H1 (cell line): Measurements from ENCODE around the gene MRGPRE. TPM values are rescaled to one million over a fixed set of nuclear protein-coding genes. Genes with fewer than 3 reads are reported as not detected.

Experiments used
- ASH2L ChIP-seq: fragments of 200-600, 300-600 bp; sonication (generic); IDR thresholded peaks from one replicate; pipeline ENCODE4 v1.7.1; 2017; ENCODE audit warnings: low read length
- BCL11A ChIP-seq, 2 experiments: IDR thresholded peaks; one replicate each; pipeline ENCODE4 v1.6.1; 2011; ENCODE audit warnings: low read depth in 2 of 2, low read length in 2 of 2, mild to moderate bottlenecking in 2 of 2
- CBX5 ChIP-seq: fragments of 300-800, 300-1000 bp; sonication (generic); IDR thresholded peaks from 2 replicates; pipeline ENCODE4 v1.7.1; 2016; ENCODE audit warnings: antibody characterized with exemption, low read length, low read depth
- CEBPB ChIP-seq: IDR thresholded peaks from 2 replicates; pipeline ENCODE4 v1.6.1; 2012; ENCODE audit warnings: low read depth, low read length
- CREB1 ChIP-seq: IDR thresholded peaks from 2 replicates; pipeline ENCODE4 v1.6.1; 2012; ENCODE audit warnings: inconsistent platforms
- CTCF ChIP-seq, 3 experiments: IDR thresholded peaks; 1 replicate in 2 of 3; 2 replicates in 1 of 3; pipeline versions ENCODE4 v1.5.1 to v1.6.1; 2011; ENCODE audit warnings: low read length in 3 of 3, mild to moderate bottlenecking in 3 of 3, inconsistent platforms in 2 of 3, low read depth in 1 of 3, moderate library complexity in 1 of 3; ENCODE audit not compliant: insufficient read depth in 1 of 3; ENCODE audit errors: control extremely low read depth in 1 of 3
- EGR1 ChIP-seq: IDR thresholded peaks from 2 replicates; pipeline ENCODE4 v1.6.1; 2011; ENCODE audit warnings: low read depth, low read length, borderline replicate concordance
- EZH2 ChIP-seq: fragments of 200-600 bp; sonication (generic); IDR thresholded peaks from 2 replicates; pipeline ENCODE4 v1.7.1; 2012; ENCODE audit warnings: low read depth, mild to moderate bottlenecking, moderate library complexity, low read length, inconsistent platforms; ENCODE audit not compliant: severe bottlenecking
- GTF2F1 ChIP-seq: IDR thresholded peaks from 2 replicates; pipeline ENCODE4 v1.6.1; 2012; ENCODE audit warnings: low read depth, low read length, improper control_type of control experiment, borderline replicate concordance
- JUN ChIP-seq: IDR thresholded peaks from 2 replicates; pipeline ENCODE4 v1.6.1; 2011; ENCODE audit warnings: low read depth, mild to moderate bottlenecking, improper control_type of control experiment, low read length
- JUND ChIP-seq: IDR thresholded peaks from 2 replicates; pipeline ENCODE4 v1.6.1; 2011; ENCODE audit warnings: mild to moderate bottlenecking, improper control_type of control experiment, low read length
- KDM4A ChIP-seq: IDR thresholded peaks from one replicate; pipeline ENCODE4 v1.7.1; 2012; ENCODE audit warnings: low read depth, mild to moderate bottlenecking, moderate library complexity, low read length, inconsistent platforms; ENCODE audit not compliant: severe bottlenecking
- MAFK ChIP-seq: IDR thresholded peaks from 2 replicates; pipeline ENCODE4 v1.6.1; 2012; ENCODE audit warnings: low read depth, mild to moderate bottlenecking, improper control_type of control experiment, low read length
- POLR2AphosphoS5 ChIP-seq: IDR thresholded peaks from 2 replicates; pipeline ENCODE4 v1.6.1; 2011; ENCODE audit warnings: low read depth, low read length
- RNF2 ChIP-seq: fragments of 200-900, 300-1000 bp; sonication (generic); IDR thresholded peaks from 2 replicates; pipeline ENCODE4 v1.7.1; 2016; ENCODE audit warnings: borderline replicate concordance, low read depth, mild to moderate bottlenecking, antibody characterized with exemption, low read length; ENCODE audit not compliant: poor library complexity, severe bottlenecking; ENCODE audit errors: missing control alignments
- SAP30 ChIP-seq: fragments of 300-600 bp; sonication (generic); IDR thresholded peaks from 2 replicates; pipeline ENCODE4 v1.7.1; 2012; ENCODE audit warnings: low read length, moderate library complexity, mild to moderate bottlenecking, inconsistent platforms; ENCODE audit not compliant: insufficient read depth, insufficient replicate concordance
- SIRT6 ChIP-seq: IDR thresholded peaks from one replicate; pipeline ENCODE4 v1.7.1; 2012; ENCODE audit warnings: low read length, inconsistent platforms
- SP1 ChIP-seq: IDR thresholded peaks from 2 replicates; pipeline ENCODE4 v1.6.1; 2011; ENCODE audit warnings: low read depth, low read length
- TAF1 ChIP-seq: IDR thresholded peaks from 2 replicates; pipeline ENCODE4 v1.6.1; 2011; ENCODE audit warnings: mild to moderate bottlenecking, low read depth, low read length
- TEAD4 ChIP-seq: IDR thresholded peaks from 2 replicates; pipeline ENCODE4 v1.6.1; 2012; ENCODE audit warnings: low read depth, low read length, inconsistent platforms, mixed read lengths
- YY1 ChIP-seq: IDR thresholded peaks from 2 replicates; pipeline ENCODE4 v1.6.1; 2011; ENCODE audit warnings: low read depth, mild to moderate bottlenecking, low read length
- polyA plus RNA-seq, 7 experiments: library from polyadenylated mRNA; depleted of rRNA in 3 of 7; stranded (reverse) in 5 of 7; unstranded in 2 of 7; fragments of >200 nt in 5 of 7; fragments of 200-250 nt in 2 of 7; gene quantifications; 1 replicate in 5 of 7; 2 replicates in 1 of 7; 4 replicates in 1 of 7; pipeline versions ENCODE4 v1.2.1 to v1.2.3, GENCODE V29; 2011 to 2013; ENCODE audit warnings: missing spikeins in 2 of 7, mixed read lengths in 2 of 7
- total RNA-seq: library from RNA; stranded (reverse); fragmentation: NEBNext Ultra II Directional; extraction: Animal tissue kit (Norgen Biotek cat#: 25700); gene quantifications from 2 replicates; pipeline ENCODE4 v1.2.1, GENCODE V29; 2021
- TF ChIP-seq, protein P1 (sequence below): IDR thresholded peaks from 2 replicates; pipeline ENCODE4 v1.6.1; 2012; ENCODE audit warnings: inconsistent platforms

MRGPRE gene
- total and polyA plus RNA-seq, 2 of the 8 experiments (the other 6 are each of a cell fraction or from before 2014, with no cell fraction given) = not detected

DNA sequence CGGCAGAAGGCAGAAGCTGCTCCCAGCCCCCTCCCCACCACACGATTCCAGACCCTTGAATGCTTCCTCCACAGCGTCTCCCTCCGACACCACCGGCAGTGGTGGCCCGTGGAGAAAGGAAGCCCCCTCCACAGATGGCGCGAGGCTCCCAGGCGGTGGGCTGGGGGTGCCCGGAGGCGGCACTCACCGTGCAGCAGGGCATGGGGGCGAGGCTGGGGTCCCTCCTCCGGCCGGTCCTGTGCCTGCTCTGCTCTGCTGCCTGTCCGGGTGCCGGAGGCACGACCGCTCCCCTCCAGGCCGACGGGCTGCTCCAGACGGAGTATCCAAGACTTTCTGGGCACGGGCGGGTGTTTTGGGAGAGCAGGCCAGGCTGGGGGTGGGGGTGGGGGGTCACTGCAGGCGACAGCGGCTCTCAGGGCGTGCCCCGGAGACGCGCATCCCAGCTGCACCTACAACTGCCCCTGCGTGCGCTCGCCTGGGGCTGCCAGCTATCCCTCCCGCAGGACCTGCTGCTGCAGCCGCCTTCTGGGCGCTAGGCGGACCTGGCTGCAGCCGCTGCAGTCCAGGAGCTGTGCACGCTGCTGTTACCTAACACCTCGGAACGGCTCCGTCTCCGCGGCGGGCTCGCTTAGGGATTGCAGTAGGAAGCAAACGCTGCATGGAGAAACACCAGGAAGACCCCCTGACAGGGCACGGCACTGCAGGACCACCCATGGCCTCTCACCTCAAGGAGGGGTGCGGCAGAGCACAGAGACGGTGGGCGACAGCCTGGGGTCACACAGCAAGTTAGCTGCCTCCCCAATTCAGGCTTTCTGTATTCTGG lies 28.8 kb downstream of the MRGPRE start (continued):
- TF ChIP-seq JUND (no peak), BCL11A (IDR thresholded peaks at IDR 0.05; ENCODE audit: low read depth in 2 of 2, low read length in 2 of 2) (no peak), MAFK (no peak), SIRT6 (no peak), TAF1 (no peak), CEBPB (peak; percentile 33; the same call in 1 of the 2 replicates), KDM4A (peak; percentile 59), SP1 (no peak), POLR2AphosphoS5 (no peak), CTCF (IDR thresholded peaks at IDR 0.05; ENCODE audit: control extremely low read depth in 1 of 3, insufficient read depth in 1 of 3, low read depth in 1 of 3, low read length in 3 of 3) (peak in 1 of 3 experiments; percentile 8; a peak in 1 of 4 replicates), CREB1 (no peak), CBX5 (no peak), TEAD4 (no peak), GTF2F1 (no peak), SAP30 (no peak), EGR1 (no peak), EZH2 (peak; percentile 47), RNF2 (no peak), ASH2L (peak; percentile 59), JUN (no peak), YY1 (no peak)
- TF ChIP-seq, protein P1, sequence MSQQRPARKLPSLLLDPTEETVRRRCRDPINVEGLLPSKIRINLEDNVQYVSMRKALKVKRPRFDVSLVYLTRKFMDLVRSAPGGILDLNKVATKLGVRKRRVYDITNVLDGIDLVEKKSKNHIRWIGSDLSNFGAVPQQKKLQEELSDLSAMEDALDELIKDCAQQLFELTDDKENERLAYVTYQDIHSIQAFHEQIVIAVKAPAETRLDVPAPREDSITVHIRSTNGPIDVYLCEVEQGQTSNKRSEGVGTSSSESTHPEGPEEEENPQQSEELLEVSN = peak; percentile 79
